ENCODE results near the gene CCT4. TPM values are rescaled to one million over a fixed set of nuclear protein-coding genes. Genes with fewer than 3 reads are reported as not detected.

CCT4 gene
- total RNA-seq, 2 experiments from 2014 or later = 363 to 377 TPM

- no peaks in the 10 kb centered on the region for H3K4me1 Mint-ChIP-seq (ENCODE audit: low read depth)
- intact Hi-C loops (cut with micrococcal nuclease) = no loop called here
- H3K27ac Mint-ChIP-seq = no peak overlapping the region
- no peaks in the 10 kb centered on the region for H3K27me3 Mint-ChIP-seq (ENCODE audit: low read depth)
- no peaks in the 10 kb centered on the region for H3K9me3 Mint-ChIP-seq
- no peak for DNase-seq
- peaks cover 9% of the 10 kb centered on the region for H3K36me3 Mint-ChIP-seq (ENCODE audit: low read depth)
- CTCF ChIA-PET = interaction anchor here (0.6 kb wide), 1 partner anchor 85 kb away, joined by 3 read pairs; no protein-coding TSS in a partner anchor
- H3K4me3 Mint-ChIP-seq = no peak overlapping the region
Measured at GRCh38 chr2:61833971-61834370, 54.5 kb downstream of the CCT4 start.

- Mint-ChIP-seq H3K4me1 (ENCODE audit: low read depth) (no peaks in the 10 kb centered on the region), H3K27me3 (ENCODE audit: low read depth) (no peaks in the 10 kb centered on the region), H3K9me3 (no peaks in the 10 kb centered on the region), H3K36me3 (ENCODE audit: low read depth) (peaks cover 9% of the 10 kb centered on the region), H3K27ac (no peak overlapping the region), H3K4me3 (no peak overlapping the region)
- DNase-seq = no peak
- CTCF ChIA-PET = no interaction called here
- intact Hi-C loops (cut with micrococcal nuclease) = no loop called here
Measured at GRCh38 chr2:61832183-61832841, 56.1 kb downstream of the CCT4 start.

- DNase-seq = no peak
- intact Hi-C loops (cut with micrococcal nuclease) = no loop called here
- Mint-ChIP-seq H3K36me3 (ENCODE audit: low read depth) (no peaks in the 10 kb centered on the region), H3K27ac (no peak overlapping the region), H3K9me3 (no peaks in the 10 kb centered on the region), H3K27me3 (ENCODE audit: low read depth) (no peaks in the 10 kb centered on the region), H3K4me1 (ENCODE audit: low read depth) (no peaks in the 10 kb centered on the region), H3K4me3 (no peak overlapping the region)
- CTCF ChIA-PET = no interaction called here
Measured at GRCh38 chr2:61822255-61822654, 66.2 kb downstream of the CCT4 start.

Other genes starting within 250 kb of the CCT4 start
- 1 to 10 TPM; 4.0 to 5.0 TPM for gene FAM161A, start 34.6 kb downstream of the CCT4 start, total RNA-seq
- gene COMMD1, start 17.0 kb upstream of the CCT4 start, total RNA-seq = 10 to 100 TPM; 26.9 to 29.5 TPM

All from activated naive CD4-positive, alpha-beta T cell treated with anti-CD3 and anti-CD28 coated beads for 36 hours (primary cell).